Measurements from ENCODE around the gene SNTG2.

- no peak for TF ChIP-seq CTCF (IDR thresholded peaks at IDR 0.05)
- no peak for TF ChIP-seq POLR2A (IDR thresholded peaks at IDR 0.05)
Measured at GRCh38 chr2:1152375-1152774, 201.7 kb downstream of the SNTG2 start.
